NCI-H2107 treated with DMSO at 0.1 percent for 48 hours (cell line): Measurements from ENCODE around the gene MRPS18B.
A peak's percentile ranks its signal among the peaks of the same experiment; 100 is the strongest.
"Not testable (repeated sequence)": the region's sequence is repeated elsewhere in the genome, so short reads cannot be mapped to it uniquely, and the experiment has no call there.

Experiments
- DNase-seq: peaks from one replicate; lab custom pipeline; 2025; ENCODE audit not compliant: unreplicated experiment; lab: John Stamatoyannopoulos, UW

The MRPS18B gene

DNA sequence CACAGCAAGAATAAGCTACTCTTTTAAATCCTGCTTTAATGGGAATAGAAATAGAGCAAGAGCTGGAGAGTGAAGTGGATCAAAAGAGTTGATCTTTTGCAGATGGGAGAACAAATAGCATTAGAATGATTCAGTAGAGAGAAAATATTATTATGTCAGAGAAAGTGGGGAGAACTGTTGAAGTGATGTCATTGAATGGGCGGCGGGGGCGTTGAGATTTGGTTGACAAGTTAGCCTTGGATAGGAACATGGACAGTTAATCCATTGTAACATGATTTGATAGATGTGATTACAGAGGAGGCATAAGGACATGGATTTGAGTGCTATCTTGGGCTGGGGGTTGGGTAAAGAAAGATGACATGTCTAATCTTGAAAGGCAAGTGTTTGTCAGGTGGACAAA lies 18.2 kb downstream of the MRPS18B start:
- DNase-seq, result no peak

DNA sequence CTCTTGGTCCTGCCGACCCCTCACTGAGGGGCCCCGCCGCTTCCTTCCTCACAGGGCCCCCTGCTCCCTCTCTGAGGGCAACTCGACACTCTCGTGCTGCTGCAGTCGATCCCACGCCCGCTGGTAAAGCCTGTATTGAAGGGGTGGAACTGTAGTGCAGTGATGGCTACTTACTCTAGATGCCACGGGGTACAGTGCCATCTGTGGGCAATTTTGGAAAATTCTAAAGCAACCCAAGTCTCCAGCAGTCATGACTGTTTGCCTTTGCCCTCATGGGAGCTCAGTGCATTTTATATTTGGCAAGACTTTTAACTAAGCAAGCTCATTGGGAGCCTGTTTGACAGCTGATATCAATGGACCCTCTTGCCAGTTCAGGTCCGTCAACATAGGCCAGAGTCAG lies 22.8 kb downstream of the MRPS18B start:
- no peak for DNase-seq

DNA sequence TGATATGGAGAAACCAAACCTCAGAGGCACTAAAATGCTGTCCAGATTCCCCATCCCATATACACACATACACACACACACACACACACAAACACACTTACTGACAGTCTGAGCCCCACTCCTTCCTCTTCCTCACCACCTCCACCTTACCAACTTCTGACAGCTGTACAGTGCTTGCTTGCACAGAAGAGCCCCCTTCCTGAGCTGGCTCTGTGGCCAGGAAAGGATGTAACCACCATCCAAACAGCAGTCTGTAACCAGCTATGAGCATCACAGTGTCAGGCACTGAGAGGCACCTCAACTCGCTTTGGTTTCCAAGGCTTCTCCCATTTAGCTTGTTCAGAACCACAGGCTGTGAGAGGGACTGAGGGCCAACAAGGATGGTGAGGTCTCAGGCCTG lies 23.4 kb downstream of the MRPS18B start:
- DNase-seq, result no peak

DNA sequence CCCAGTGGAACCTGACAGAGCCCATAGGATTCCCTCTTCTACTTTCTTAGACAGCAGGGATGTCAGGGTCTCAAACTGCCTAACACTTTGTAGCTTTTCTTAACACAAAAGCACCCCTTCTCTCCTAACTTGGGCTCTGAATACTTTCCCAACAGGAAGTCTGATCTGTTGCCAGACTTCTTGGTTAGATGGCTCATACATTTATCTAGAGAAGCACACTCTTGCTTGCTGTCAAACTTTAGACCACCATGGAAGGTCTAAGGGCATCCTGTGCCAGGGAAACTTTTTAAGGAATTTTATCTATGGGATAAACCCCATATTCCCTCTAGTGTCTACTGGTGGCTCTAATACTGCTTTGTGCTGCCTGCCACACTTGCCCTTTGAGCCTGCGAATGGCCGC lies 26.0 kb downstream of the MRPS18B start:
- DNase-seq, result no peak

DNA sequence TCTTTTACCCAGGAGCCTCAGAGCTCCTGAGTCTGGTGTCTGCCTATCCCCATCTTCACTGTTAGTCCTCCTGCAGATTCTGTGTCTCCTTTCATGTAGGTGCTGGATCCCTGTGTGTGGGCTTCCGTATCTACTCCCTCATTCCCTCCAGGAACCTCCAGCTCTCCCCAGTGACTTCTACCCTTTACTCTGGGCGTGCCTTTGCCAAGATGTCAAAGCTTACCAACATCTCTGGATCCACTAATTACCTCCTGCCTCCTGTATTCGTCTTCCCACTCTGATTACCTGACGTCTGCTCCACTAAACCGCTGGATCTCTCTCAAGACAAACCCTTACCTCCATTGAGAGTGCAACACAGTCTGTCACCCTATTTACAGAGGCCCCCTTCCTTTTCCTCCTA lies 27.1 kb downstream of the MRPS18B start:
- no peak for DNase-seq

DNA sequence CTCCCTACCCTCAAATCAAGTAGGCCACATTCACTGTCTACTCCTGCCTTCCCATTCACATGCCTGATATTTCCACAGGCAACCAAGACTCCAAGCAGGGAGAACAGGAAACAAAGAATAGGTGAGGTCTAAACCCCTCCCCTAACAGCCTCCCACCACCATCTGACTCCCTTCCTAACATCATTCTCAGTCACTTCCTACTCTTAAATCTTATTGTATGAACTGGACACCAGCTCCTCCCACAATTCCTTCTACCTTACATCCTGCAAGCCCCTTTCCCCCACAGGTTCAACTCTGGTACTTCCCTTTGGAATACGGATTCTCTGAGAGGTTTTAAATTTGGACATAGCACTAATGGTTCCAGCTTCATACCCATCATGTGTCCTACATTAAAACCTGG lies 28.3 kb downstream of the MRPS18B start:
- DNase-seq, result no peak

DNA sequence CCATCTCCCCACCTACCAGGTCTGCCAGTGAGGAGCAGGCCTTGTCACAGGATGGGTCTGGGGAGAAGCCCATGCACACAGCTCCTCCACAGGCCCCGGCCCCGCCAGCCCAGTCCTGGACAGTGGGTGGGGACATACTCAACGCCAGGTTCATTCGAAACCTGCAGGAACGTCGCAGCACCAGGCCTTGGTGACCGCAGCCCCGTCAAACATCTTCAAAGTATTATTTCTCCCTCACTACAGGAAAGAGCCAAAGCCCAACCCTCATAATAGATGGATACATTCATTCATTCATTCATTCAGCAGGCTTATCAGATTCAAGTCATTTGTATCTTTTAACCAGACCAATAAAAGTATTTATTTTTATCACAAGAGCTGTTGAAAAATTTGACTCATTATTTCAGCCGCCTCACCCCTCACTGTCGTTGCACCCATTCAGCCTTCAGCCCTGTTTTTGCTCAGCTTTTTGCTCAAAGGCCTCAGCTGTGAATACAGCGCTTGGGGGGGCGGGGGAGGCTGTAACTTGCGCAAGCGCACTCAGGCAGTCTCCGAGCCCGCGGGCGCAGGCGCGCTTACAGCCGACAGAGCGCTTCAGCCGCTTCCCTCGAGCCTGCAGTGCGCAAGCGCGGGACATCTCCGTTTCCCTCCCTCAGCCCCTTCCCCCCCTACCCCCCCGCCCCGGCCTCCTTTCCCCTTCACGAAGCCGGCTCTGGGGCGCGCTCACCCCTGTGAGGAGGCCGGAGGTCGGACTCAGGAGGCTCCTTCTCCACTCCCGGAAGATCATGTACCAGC lies 29.0 kb downstream of the MRPS18B start, which contains the start of gene C6orf136:
Gene C6orf136, plus strand, starts transcription at position 684 of the 792 bp plus-strand sequence. Its CDS starts 99 bp downstream, at position 783.
- DNase-seq, result peak; percentile 27

DNA sequence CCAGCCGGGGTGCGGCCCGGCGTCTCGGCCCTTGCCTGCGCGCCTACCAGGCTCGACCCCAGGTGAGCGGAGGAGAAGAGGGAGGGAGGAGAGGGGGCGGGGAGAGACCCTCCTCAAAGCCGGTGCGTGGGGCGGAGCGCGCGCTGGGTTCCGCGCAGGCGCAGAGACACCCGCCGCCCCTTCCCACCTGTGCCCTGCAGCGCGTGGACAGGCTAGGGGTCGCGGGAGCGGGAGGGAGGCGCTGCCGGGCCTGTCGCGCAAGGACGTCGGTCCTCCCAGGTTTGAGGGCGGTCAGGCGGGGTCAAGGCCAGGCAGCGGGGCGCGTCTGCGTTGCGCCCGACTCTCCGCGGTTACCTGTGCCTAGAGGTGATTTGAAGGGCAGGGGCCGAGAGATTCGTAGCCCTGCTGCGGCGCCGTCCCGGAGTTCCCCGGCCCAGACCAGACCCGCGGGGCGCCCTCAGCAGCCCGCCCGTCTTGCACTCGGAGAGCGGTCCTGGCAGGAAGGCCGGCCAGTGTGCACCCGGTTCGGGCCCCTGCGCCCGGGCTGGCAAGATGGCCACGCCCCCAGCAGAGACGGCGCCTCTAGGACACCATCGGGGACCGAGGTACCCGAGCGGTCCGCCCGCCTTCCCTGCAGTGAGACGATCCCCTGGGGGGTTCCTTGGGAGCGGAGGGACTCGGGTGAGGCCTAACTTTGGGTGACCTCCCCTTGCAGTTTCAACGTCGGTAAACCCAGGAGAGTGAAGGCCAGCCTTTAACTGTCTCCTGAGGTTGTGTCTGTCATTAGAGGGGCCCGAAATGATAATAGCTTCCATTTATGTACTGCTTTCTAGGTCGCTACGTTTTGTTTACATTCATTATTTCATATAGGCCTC lies 29.8 kb downstream of the MRPS18B start:
- no peak for DNase-seq

DNA sequence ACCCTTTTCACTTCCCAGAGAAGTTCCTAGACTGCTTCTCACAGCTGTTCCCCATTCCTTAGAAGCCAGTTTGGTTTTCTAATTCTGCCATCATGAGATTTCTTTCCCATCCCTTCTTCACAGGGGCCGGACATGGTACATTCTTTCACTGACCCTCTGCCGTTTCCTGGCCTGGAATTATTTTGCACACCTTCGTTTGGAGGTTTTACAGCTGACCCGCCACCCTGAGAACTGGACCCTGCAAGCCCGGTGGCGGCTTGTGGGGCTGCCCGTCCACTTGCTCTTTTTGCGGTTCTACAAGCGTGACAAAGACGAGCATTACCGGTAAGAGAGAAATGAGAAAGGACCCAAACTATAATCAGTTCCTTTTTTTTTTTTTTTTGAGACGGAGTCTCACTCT lies 33.5 kb downstream of the MRPS18B start:
- DNase-seq, result no peak

DNA sequence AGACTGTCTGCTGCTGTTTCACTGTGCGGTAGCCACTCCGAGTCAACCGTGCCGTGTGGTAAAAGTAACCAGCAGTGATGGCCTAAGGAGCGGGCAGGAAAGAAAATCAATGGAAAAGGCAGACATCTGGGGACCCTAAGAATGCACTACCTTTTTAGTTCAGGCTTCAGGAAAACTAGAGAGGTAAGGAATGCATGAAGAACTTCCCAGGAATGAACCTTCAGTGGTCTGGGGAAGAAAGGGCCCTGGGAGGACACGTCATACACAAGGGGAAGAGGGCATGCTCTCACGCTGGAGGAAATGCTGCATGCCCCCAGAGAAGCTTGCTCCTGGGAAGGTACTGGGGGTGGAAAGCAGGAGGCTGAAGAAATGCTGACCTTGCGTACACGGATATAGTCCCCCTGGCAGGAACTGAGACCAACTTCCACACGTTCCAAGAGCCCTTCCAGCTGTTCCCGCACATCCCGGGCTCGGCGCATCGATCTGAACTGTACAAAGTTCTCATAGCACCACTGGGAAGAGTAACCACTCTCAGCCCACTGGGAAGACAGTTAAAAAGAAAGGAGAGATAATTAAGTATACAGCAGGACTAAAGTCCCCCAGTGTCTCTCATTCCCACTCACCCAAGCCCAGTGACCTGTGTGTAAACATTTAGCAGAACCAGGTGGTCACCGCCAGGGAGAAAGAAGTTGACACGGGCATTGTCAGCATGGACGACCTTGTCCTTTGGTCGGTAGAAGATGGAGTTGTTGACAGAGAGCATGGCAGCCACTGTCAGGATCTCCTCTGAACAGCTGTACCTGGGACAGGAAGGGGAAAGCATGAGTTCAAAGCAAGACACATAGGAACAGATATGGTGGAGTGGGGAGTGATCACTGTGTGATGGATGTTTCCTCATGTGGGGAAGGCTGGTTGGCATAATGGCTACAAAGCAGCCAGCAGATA lies 37.4 kb downstream of the MRPS18B start:
- DNase-seq, result no peak

DNA sequence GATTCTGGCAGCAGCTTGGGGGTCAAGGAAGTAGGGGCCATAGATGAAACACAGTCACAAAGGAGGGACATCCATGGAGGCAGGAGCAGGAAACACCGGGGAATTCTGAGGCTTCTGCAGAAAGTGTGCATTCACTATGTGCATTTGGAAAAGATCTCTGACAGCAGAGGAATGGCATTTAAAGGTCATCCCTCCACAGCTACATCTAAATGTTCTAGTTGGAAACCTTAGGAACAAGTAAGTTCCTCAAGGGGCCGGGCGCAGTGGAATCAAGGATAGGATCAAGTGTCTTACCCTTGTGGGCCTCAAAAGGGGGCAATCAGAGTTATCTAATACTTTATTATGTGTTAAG lies 38.1 kb downstream of the MRPS18B start:
- DNase-seq, result no peak

DNA sequence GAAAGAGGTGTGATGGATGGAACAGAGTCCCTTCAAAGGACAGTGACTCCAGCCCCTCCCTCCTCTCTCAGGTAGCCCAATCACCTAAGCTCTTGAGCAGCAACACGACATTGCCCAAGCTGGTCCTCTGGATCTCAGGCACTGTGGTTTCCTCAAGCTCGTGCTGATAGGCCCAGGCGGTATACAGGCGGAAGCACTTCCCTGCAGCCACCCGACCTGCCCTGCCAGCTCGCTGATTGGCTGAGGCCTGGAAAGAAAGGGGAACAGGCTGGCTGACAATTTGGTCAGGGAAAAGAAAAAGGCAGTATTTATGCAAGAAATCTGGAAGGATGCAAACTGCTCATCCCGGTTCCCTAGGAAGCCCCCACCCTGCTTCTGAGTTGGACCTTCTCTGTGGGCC lies 38.9 kb downstream of the MRPS18B start:
- no peak for DNase-seq

DNA sequence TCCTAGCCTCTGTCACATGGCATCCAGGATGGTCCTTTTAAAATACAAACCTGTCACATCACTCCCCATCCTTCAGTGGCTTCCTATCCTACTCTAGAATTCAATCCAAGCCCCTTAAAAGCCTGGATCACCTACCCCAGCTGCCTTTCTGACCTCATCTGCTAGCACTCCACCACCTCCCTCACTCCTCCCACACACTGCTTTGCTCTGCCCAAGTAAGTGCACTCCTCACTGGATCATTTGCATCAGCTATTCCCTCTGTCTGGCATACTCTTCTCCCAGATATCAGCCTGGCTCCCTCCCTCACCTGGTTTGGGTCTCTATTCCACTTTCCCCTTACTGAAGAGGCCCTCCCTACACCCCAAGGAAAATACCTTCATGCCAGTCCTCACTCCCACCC lies 39.8 kb downstream of the MRPS18B start:
- no peak for DNase-seq

DNA sequence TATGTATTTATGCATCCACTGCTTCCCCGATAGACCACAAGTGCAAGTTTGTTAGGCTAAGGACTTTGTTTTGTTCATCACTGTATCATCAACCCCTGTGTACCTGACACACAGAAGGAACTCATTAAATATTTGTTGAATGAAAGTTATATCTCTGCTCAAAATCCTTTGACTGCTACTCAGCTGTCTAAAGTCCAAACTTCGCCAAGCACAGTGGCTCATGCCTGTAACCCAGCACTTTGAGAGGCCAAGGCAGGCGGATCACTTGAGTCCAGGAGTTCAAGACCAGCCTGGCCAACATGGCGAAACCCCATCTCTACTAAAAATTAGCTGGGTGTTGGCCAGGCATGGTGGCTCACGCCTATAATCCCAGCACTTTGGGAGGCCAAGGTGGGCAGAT lies 40.3 kb downstream of the MRPS18B start:
- DNase-seq, result not testable (repeated sequence)

DNA sequence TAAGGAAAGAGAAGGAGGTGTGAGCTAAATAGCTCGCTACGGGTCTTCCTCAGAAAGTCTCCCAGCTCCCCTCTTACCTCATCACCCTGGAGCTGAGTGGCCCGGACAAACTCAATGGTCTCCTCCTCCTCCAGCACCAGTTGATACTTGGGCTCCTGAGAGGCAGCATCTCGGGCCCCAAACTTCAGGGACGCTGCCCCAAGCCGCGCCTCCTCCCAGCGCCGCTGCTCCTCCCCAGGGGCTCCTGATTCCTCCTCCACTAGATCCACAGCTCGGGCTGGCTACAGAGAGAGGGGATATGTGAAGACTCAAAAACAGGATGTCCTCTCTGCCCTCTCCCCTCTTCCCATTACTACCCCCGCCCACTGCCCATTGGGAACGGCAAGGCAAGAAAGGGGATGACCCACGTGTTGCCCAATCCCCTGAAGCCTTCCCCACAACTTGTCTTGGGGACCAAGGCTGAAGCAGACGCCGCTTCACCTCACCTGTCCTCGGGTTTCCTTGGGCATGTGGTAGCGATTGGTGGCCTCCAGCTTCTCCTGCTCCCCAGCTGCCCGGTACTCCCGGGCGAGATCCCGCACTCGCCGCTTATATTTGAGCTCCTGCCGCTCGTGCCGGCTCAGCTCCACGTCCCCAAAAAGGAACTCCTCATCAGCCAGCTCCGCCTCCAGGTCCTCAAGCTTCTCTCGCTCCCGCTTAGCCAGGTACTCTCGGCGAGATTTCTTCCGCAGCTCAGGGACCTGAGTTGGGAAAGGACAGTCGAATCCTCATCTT lies 47.5 kb downstream of the MRPS18B start:
- DNase-seq, result no peak

DNA sequence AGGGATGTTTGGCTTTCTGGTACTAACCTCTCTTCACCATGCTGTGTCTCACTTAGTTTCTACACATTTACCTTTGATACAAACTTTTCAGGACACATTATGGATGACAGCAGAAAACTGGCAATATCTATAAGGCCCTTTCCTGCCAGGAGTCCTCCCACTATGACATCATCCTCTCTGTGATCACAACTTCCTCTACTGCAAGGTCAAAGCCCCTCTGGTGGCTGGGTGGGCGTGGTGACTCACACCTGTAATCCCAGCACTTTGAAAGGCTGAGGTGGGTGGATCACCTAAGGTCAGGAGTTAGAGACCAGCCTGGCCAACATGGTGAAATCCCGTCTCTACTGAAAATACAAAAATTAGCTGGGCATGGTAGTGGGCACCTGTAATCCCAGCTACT lies 48.7 kb downstream of the MRPS18B start:
- not testable (repeated sequence) for DNase-seq

DNA sequence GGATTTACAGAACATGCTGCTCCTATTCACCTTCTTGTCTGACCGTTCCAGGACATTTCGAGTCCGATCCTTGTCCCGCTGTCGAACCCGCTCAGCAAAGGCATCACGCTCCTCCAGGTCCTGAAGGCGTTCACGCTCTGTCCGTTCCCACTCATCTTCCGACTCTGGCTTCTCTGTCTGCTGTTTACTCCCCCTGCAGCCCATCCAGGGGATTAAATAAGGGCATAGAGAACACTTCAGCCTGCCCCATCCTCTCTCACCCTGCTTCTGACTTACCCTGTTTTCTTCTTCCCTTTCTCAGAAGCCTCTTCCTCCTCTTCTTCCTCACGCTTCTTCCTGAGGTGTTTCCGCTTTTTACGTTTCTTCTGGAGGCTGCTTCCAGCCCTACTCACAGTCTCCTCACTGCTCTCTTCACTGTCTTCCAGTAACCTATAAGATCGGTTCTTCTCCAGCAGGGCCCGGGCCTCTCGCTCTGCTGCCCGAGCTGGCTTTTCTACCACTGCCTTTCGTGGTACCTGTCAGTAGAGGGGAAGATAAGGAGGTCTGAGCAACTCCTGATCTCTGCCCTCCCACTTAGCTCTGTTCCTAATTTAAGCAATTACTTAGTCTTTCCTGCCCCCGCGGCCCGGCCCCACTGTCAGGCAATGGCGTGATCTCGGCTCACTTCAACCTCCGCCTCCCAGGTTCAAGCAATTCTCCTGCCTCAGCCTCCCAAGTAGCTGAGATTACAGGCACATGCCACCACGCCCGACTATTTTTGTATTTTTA lies 53.3 kb downstream of the MRPS18B start:
- DNase-seq, result no peak

DNA sequence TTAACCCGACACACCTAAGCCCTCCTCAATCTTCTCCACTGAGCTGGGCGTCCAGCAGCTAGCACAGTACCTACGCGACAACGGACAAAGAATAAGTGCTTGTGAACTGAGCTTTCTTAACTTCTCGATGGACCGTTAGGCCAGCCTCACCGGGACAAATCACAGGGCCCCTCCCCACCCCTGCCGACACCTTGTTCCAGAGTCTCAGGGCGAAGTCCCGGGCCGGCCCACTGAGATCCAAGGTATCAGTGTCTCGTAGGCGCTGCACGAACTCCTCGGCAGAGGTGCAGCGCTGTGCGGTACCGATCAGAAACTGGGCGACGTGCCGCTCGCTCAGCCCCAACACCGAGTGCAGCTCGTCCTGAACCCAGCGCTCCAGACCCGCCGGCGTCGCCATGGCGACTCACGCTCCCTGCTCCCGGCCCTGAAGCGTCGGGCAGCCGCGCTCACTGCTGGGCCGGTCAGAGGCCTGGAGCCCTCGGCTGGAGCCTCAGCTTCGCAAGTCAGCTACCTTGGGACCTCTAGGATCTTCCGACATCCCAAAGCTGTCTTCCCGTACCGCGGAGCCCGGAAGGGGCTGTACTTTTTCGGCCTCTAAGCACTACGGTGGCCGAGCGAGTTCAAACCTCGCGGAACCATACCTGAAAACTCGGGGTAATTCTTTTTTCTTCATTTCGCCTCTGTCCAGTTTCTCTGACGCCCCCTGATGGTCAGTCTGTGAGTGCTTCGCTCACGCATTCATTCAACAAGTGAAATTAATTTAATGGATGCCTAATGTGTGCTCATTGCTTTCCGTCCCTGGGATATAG lies 55.0 kb downstream of the MRPS18B start, which contains the start of gene DHX16:
Gene DHX16, minus strand, starts transcription at position 562 of the 809 bp plus-strand sequence. Its CDS starts 165 bp downstream, at position 397.
- DNase-seq, result peak; percentile 34
